Endothelial cell (in vitro differentiated cells): ENCODE measurements around the gene WDR47. TPM values are rescaled to one million over a fixed set of nuclear protein-coding genes. Genes with fewer than 3 reads are reported as not detected.

ENCODE experiments used
- DNase-seq: peaks from one replicate; pipeline ENCODE4 v3.0.0; 2021; ENCODE audit warnings: low spot score
- H3K27ac Mint-ChIP-seq: one replicate; pipeline ENCODE4 v1.8.0; 2021; ENCODE audit warnings: mixed read lengths, inconsistent platforms; ENCODE audit not compliant: unreplicated experiment
- H3K27me3 Mint-ChIP-seq: one replicate; pipeline ENCODE4 v1.8.0; 2021; ENCODE audit warnings: mild to moderate bottlenecking, moderate library complexity, mixed read lengths, inconsistent platforms; ENCODE audit not compliant: unreplicated experiment
- H3K36me3 Mint-ChIP-seq: one replicate; pipeline ENCODE4 v1.8.0; 2021; ENCODE audit warnings: mild to moderate bottlenecking, low read depth, mixed read lengths, inconsistent platforms; ENCODE audit not compliant: unreplicated experiment
- H3K4me1 Mint-ChIP-seq: one replicate; pipeline ENCODE4 v1.8.0; 2021; ENCODE audit warnings: mild to moderate bottlenecking, mixed read lengths, inconsistent platforms; ENCODE audit not compliant: unreplicated experiment
- H3K4me3 Mint-ChIP-seq: one replicate; pipeline ENCODE4 v1.8.0; 2021; ENCODE audit warnings: mild to moderate bottlenecking, mixed read lengths, inconsistent platforms; ENCODE audit not compliant: unreplicated experiment
- H3K9me3 Mint-ChIP-seq: one replicate; pipeline ENCODE4 v1.8.0; 2021; ENCODE audit warnings: mixed read lengths, inconsistent platforms; ENCODE audit not compliant: unreplicated experiment
- CTCF ChIP-seq: fragments of 200-600 bp; sonication (generic); IDR thresholded peaks from one replicate; pipeline ENCODE4 v1.5.0; 2021; ENCODE audit warnings: antibody characterized with exemption; ENCODE audit not compliant: unreplicated experiment
- total RNA-seq: library from RNA; stranded (reverse); fragmentation: NEBNext Ultra II Directional; extraction: Animal tissue kit (Norgen Biotek cat#: 25700); gene quantifications from one replicate; pipeline ENCODE4 v1.2.1, GENCODE V29; 2021; ENCODE audit not compliant: unreplicated experiment

The WDR47 gene
- total RNA-seq, 1 donor from 2014 or later: 19.4 TPM

- Mint-ChIP-seq H3K36me3 (peaks cover 4% of the 10 kb centered on the region), H3K4me3 (no peak overlapping the region), H3K27me3 (no peaks in the 10 kb centered on the region), H3K9me3 (no peaks in the 10 kb centered on the region), H3K27ac (no peak overlapping the region), H3K4me1 (peaks cover 5% of the 10 kb centered on the region)
- DNase-seq: no peak
- no peak for TF ChIP-seq CTCF
Measured at GRCh38 chr1:108925920-108926319, 116.0 kb downstream of the WDR47 start.

Other genes starting within 250 kb of the WDR47 start
- gene AKNAD1, start 185.0 kb downstream of the WDR47 start, total RNA-seq: not detected
- 12.9 TPM for gene GPSM2, start 165.1 kb downstream of the WDR47 start, total RNA-seq
- gene CLCC1, start 78.6 kb downstream of the WDR47 start, total RNA-seq: 28.2 TPM
- 33.7 TPM for gene TAF13, start 33.9 kb upstream of the WDR47 start, total RNA-seq
- 22.3 TPM for gene TMEM167B, start 48.7 kb upstream of the WDR47 start, total RNA-seq
- gene ELAPOR1, start 72.0 kb upstream of the WDR47 start, total RNA-seq: 0.26 TPM
- gene SARS1, start 171.8 kb upstream of the WDR47 start, total RNA-seq: 125 TPM
- gene CELSR2, start 207.4 kb upstream of the WDR47 start, total RNA-seq: 1.6 TPM
- gene PSRC1, start 241.0 kb upstream of the WDR47 start, total RNA-seq: 9.7 TPM